Aorta (tissue), 5 donors: ENCODE measurements around the gene IL17RE. TPM values are rescaled to one million over a fixed set of nuclear protein-coding genes. Genes with fewer than 3 reads are reported as not detected.

Source experiments
- ATAC-seq: fragments of 200-7000 bp; cut with Tn5 transposase; one replicate; pipeline ENCODE4 v1.9.1; 2022; ENCODE audit warnings: moderate library complexity; ENCODE audit not compliant: low FRiP score
- DNase-seq, 2 donors: peaks; one replicate each; pipeline ENCODE4 v3.0.0-alpha.2; 2020
- H3K27ac ChIP-seq, 2 donors: one replicate each; pipeline ENCODE4 v1.5.1; 2013; ENCODE audit warnings: low read length in 2 of 2, mild to moderate bottlenecking in 2 of 2, moderate library complexity in 2 of 2, control low read depth in 1 of 2, inconsistent platforms in 1 of 2, low read depth in 1 of 2
- H3K27me3 ChIP-seq, 2 donors: one replicate each; pipeline ENCODE4 v1.6.1; 2013; ENCODE audit warnings: control low read depth in 1 of 2, low read length in 1 of 2, mild to moderate bottlenecking in 1 of 2, moderate library complexity in 1 of 2; ENCODE audit not compliant: insufficient read depth in 2 of 2, control insufficient read depth in 1 of 2
- H3K36me3 ChIP-seq, 2 donors: one replicate each; pipeline ENCODE4 v1.6.1; 2013; ENCODE audit warnings: control low read depth in 1 of 2, low read length in 1 of 2, mild to moderate bottlenecking in 1 of 2; ENCODE audit not compliant: insufficient read depth in 2 of 2, control insufficient read depth in 1 of 2
- H3K4me1 ChIP-seq, 2 donors: one replicate each; pipeline ENCODE4 v1.6.1; 2013; ENCODE audit warnings: low read length in 2 of 2, control low read depth in 1 of 2, mild to moderate bottlenecking in 1 of 2, moderate library complexity in 1 of 2; ENCODE audit not compliant: insufficient read depth in 2 of 2, control insufficient read depth in 1 of 2
- H3K4me3 ChIP-seq, 2 donors: one replicate each; pipeline ENCODE4 v1.5.1; 2013; ENCODE audit warnings: low read length in 2 of 2, control low read depth in 1 of 2, mild to moderate bottlenecking in 1 of 2
- H3K9me3 ChIP-seq: one replicate; pipeline ENCODE4 v1.6.1; 2013; ENCODE audit warnings: mild to moderate bottlenecking, low read length; ENCODE audit not compliant: control insufficient read depth
- WGBS, 2 donors: extraction: QIAGEN DNeasy Blood & Tissue Kit; methylation state at CpG; one replicate each; pipeline ENCODE4 v1.1.7; 2013; 5-methylcytosine and 5-hydroxymethylcytosine counted together
- intact Hi-C, 2 donors: fragments of 100-400 bp; cut with DNase I; formaldehyde crosslinking; loops; one replicate each; pipeline versions ENCODE4 v1.14.2 to v1.15.0; 2022
- polyA plus RNA-seq, 2 donors: library from polyadenylated mRNA; stranded (reverse); fragments of 200-250 nt; gene quantifications; one replicate each; pipeline ENCODE4 v1.2.3, GENCODE V29; 2013
- total RNA-seq, 2 donors: library from RNA; stranded (reverse); fragmentation: NEBNext Ultra II Directional; extraction: Animal tissue kit (Norgen Biotek cat#: 25700); gene quantifications; one replicate each; pipeline ENCODE4 v1.2.1, GENCODE V29; 2021
- donor health status: healthy with polysubstance abuse.
- donor health status: Bipolar disorder and iron deficiency.
- donor health status: DM: no; HTN: no; CAD: no.
- donor health status: DM: no; HTN: no; CAD: no.
- donor health status: DM: yes; HTN: yes; CAD: no.

The IL17RE gene
- total and polyA plus RNA-seq, 4 donors: 7.0 to 14.5 (median 12.3) TPM

GRCh38 chr3:9942164-9942563 lies 39.5 kb downstream of the IL17RE start:
- 77 to 84% methylated on average over 4 of the region's 4 CpGs for WGBS, 2 donors
- Histone ChIP-seq H3K4me3 (no peak overlapping the region), H3K4me1 (no peaks in the 10 kb centered on the region), H3K27me3 (no peaks in the 10 kb centered on the region), H3K9me3 (no peaks in the 10 kb centered on the region), H3K36me3 (no peaks in the 10 kb centered on the region), H3K27ac (no peak overlapping the region)
- DNase-seq (peak in 1 of 2 donors; percentile 2), ATAC-seq (no peak)
- intact Hi-C loops: no loop called here

DNA sequence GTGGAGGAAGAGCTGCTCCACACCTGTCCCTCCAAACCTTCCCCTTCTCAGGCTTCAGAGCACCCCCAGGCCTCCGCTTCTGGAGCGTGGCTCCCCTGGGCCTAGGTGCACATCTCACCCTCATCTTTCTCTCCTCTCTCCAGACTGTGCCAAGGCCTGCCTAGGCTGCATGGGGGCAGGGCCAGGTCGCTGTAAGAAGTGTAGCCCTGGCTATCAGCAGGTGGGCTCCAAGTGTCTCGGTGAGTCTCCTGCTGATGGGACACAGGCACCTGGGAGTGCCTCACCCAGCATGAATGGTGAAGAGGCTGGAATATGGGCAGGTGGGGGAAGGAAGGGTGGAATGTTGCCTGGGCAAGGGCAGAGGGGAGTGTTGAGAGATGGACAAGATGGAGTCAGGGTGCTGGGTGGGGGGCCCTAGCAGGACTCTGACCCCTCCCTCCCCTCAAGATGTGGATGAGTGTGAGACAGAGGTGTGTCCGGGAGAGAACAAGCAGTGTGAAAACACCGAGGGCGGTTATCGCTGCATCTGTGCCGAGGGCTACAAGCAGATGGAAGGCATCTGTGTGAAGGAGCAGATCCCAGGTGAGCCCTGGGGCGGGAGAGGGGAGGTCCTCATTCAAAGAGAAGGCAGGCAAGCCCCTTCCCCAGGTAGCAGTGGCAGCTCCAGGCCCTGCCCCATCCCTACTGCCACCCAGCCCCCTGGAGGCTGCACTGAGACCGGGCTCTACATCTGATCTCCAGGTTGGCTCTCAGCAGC lies 40.5 kb downstream of the IL17RE start:
- H3K4me3 ChIP-seq: no peak overlapping the region
- no peaks in the 10 kb centered on the region for H3K9me3 ChIP-seq
- H3K27ac ChIP-seq: no peak overlapping the region
- WGBS, 2 donors: 87 to 90% methylated on average over 10 to 11 of the region's 11 CpGs
- DNase-seq (peak in 1 of 2 donors; percentile 66), ATAC-seq (no peak)
- no peaks in the 10 kb centered on the region for H3K36me3 ChIP-seq
- no peaks in the 10 kb centered on the region for H3K27me3 ChIP-seq
- intact Hi-C loops: no loop called here
- no peaks in the 10 kb centered on the region for H3K4me1 ChIP-seq

- H3K36me3 ChIP-seq: no peaks in the 10 kb centered on the region
- peak in 1 of 2 donors; percentile 66 for DNase-seq
- no peaks in the 10 kb centered on the region for H3K27me3 ChIP-seq
- WGBS, 2 donors: 87 to 90% methylated on average over 11 of the region's 11 CpGs
- no peaks in the 10 kb centered on the region for H3K9me3 ChIP-seq
- no peak for ATAC-seq
- intact Hi-C loops: no loop called here
- no peak overlapping the region for H3K27ac ChIP-seq
- H3K4me1 ChIP-seq: no peaks in the 10 kb centered on the region
- H3K4me3 ChIP-seq: no peak overlapping the region
These were observed 41.6 kb downstream of the IL17RE start for GRCh38 chr3:9944271-9944670.

DNA sequence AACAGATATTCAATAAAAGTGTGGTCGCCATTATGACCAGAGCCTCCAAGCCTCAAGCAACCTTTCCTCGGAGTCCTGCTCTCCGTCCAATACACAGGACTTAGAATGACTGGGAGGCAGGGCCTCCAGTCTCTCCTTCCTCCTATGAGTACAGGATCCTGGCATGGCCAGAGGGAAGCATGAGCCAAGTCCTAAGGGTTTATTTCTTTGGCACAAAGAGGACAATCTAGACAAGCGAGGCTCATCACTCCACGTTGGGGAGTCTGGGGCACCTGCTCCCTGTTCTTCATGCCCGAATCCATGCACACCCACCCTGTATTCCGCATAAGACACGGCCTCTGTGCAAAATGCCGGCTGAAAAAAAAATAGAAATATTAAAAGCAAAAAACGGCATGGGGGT lies 42.7 kb downstream of the IL17RE start:
- ATAC-seq (no peak), DNase-seq (no peak)
- Histone ChIP-seq H3K27me3 (no peaks in the 10 kb centered on the region), H3K9me3 (no peaks in the 10 kb centered on the region), H3K4me1 (no peaks in the 10 kb centered on the region), H3K36me3 (no peaks in the 10 kb centered on the region), H3K4me3 (no peak overlapping the region), H3K27ac (no peak overlapping the region)
- intact Hi-C loops: loop anchor here in 1 of 2 donors (5.0 kb wide), 1 partner anchor 228 kb away; no protein-coding TSS in a partner anchor
- 70 to 72% methylated on average over 10 of the region's 10 CpGs for WGBS, 2 donors

GRCh38 chr3:9946112-9947024 lies 43.7 kb downstream of the IL17RE start:
- peak; percentile 94 to 96 for DNase-seq
- peak; percentile 92 for ATAC-seq
- Histone ChIP-seq H3K27me3 (no peaks in the 10 kb centered on the region), H3K27ac (peak overlapping the region in 1 of 2 donors; percentile 60), H3K9me3 (no peaks in the 10 kb centered on the region), H3K4me3 (peak overlapping the region; percentile 7 to 28), H3K4me1 (no peaks in the 10 kb centered on the region), H3K36me3 (no peaks in the 10 kb centered on the region)
- 1 to 3% methylated on average over 84 to 90 of the region's 90 CpGs for WGBS, 2 donors
- intact Hi-C loops: loop anchor here in 1 of 2 donors (5.0 kb wide), 1 partner anchor 229 kb away; no protein-coding TSS in a partner anchor

DNA sequence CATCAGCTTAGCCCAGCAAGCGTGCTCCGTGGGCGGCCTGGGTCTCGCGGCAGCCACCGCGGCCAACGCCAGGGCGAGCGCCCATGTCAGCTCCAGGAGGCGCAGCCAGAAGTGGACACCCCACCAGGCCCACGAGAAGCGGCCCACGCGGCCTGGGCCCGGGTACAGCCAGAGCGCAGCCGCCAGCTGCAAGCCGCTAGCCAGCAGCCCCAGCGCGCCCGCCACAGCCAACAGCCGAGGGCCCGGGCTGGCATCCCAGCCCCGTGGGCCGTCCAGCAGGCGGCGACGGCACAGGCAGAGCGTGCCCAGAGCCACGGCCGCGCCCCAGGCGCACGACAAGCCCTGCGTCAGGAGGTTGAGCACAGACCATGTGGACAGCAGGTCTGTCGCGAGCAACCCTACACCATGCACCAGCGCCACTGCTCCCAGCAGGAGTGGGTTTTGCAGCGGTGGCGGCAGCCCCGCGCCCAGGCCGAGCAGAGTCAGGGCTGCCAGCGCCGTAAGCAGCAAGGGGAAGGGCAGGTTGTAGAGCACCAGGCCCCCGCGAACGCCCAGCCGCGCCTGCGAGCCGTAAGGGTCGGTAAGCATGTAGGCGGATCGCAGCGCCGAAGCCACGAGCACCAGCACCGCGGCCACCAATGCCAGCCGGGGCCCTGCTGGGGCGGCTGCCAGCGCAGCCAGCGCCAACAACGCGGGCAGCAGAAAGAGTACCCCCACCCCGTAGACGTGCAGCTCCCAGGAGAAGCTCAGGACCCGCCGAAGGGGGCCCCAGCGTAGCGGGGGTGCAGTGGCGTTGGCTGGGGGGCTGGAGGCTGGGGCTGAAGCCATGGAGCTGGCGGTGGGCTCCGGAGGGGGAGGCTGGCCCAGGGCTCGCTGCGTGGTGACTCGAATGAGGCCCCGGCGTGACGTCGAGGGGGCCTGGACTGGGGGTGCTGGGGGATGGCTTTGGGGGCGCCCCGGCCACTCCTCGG lies 44.7 kb downstream of the IL17RE start:
- DNase-seq (peak; percentile 81 to 91), ATAC-seq (peak; percentile 87)
- intact Hi-C loops: loop anchor here in 1 of 2 donors (5.0 kb wide), 1 partner anchor 230 kb away; no protein-coding TSS in a partner anchor
- H3K4me1 ChIP-seq: no peaks in the 10 kb centered on the region
- peak overlapping the region in 1 of 2 donors; percentile 60 for H3K27ac ChIP-seq
- 14 to 16% methylated on average over 83 to 86 of the region's 86 CpGs for WGBS, 2 donors
- H3K9me3 ChIP-seq: no peaks in the 10 kb centered on the region
- no peaks in the 10 kb centered on the region for H3K36me3 ChIP-seq
- H3K27me3 ChIP-seq: no peaks in the 10 kb centered on the region
- H3K4me3 ChIP-seq: peak overlapping the region; percentile 10 to 28

DNA sequence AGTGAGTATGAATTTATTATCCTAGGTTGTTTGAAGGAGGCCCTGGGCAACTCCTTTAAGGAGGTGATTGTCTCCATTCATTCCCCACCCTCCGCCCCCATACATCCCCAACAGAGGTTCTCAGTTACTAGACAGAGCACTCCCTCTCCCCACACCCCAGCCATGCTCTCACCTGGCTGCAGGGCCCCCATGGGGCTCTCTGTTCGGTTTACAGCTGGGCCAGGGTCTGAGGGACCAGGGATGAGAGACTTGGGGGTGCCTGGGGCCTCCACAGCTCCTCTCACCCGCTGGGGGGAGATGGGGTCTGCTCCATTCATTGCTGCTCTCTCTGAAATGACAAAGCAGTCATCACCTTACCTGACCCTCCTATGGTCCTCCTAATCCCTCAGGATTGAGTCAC lies 45.9 kb downstream of the IL17RE start:
- Histone ChIP-seq H3K36me3 (no peaks in the 10 kb centered on the region), H3K27me3 (no peaks in the 10 kb centered on the region), H3K27ac (no peak overlapping the region), H3K4me3 (no peak overlapping the region), H3K9me3 (no peaks in the 10 kb centered on the region), H3K4me1 (no peaks in the 10 kb centered on the region)
- intact Hi-C loops: loop anchor here in 1 of 2 donors (5.0 kb wide), 1 partner anchor 231 kb away; no protein-coding TSS in a partner anchor
- ATAC-seq (no peak), DNase-seq (peak in 1 of 2 donors; percentile 48)
- 87 to 88% methylated on average over 3 of the region's 3 CpGs for WGBS, 2 donors

GRCh38 chr3:9949115-9949514 lies 46.5 kb downstream of the IL17RE start:
- intact Hi-C loops: loop anchor here in 1 of 2 donors (5.0 kb wide), 1 partner anchor 232 kb away; no protein-coding TSS in a partner anchor
- Histone ChIP-seq H3K27ac (no peak overlapping the region), H3K27me3 (no peaks in the 10 kb centered on the region), H3K9me3 (no peaks in the 10 kb centered on the region), H3K4me3 (no peak overlapping the region), H3K36me3 (no peaks in the 10 kb centered on the region), H3K4me1 (no peaks in the 10 kb centered on the region)
- peak in 1 of 2 donors; percentile 69 for DNase-seq
- WGBS, 2 donors: 89 to 95% methylated on average over 7 of the region's 7 CpGs
- no peak for ATAC-seq
